ENCODE data around the gene ST3GAL5. TPM values are rescaled to one million over a fixed set of nuclear protein-coding genes. Genes with fewer than 3 reads are reported as not detected.

The ST3GAL5 gene
- total and polyA plus RNA-seq, 2 of the 8 experiments (the other 6 are each of a cell fraction or from before 2014, with no cell fraction given) = 1.9 to 4.5 TPM

DNA sequence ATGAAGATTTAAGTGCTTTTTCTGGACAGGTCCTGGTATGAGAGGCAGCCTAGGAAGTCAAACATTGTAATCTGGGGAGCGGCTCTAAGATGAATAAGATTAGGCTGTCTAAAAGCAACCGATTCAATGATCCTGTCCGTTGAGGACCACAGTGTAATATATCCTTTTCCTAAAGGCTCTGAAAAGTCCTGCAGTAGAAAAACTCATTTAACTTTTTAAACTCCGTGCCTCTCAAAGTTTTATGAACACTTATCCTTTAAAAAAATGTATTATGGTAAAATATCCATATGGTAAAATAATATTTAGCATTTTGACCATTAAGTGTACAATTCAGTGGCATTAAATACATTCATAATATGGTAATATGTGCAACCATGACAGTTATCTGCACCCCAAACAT, 95.2 kb downstream of the ST3GAL5 start:
- no peak for DNase-seq (ENCODE audit: low read depth in 1 of 2, low spot score in 2 of 2)
- H2AFZ ChIP-seq (ENCODE audit: low read length) = no peak overlapping the region
- H3K79me2 ChIP-seq (ENCODE audit: control insufficient read depth in 1 of 2, insufficient read depth in 2 of 2, low read length in 2 of 2) = no peaks in the 10 kb centered on the region
- no peak overlapping the region for H4K5ac ChIP-seq (ENCODE audit: insufficient read length, low read depth, low read length)
- no peak overlapping the region for H4K91ac ChIP-seq (replicated peaks; ENCODE audit: insufficient read length, low read length)
- H3K79me1 ChIP-seq (ENCODE audit: low read depth, low read length) = no peaks in the 10 kb centered on the region
- no peak overlapping the region for H3K56ac ChIP-seq (replicated peaks; ENCODE audit: insufficient read length, low read depth, low read length)
- no peak overlapping the region for H2BK120ac ChIP-seq (replicated peaks; ENCODE audit: low read depth, low read length)
- no peaks in the 10 kb centered on the region for H4K20me1 ChIP-seq (replicated peaks in 1 of 2; ENCODE audit: control insufficient read depth in 1 of 2, insufficient read depth in 2 of 2, low read length in 2 of 2)
- H3K36me3 ChIP-seq (ENCODE audit: control insufficient read depth in 2 of 4, insufficient read depth in 4 of 4, low read length in 3 of 4) = no peaks in the 10 kb centered on the region
- no peak overlapping the region for H3K27ac ChIP-seq (ENCODE audit: low read depth, low read length)
- H3K4me1 ChIP-seq (replicated peaks in 1 of 4; ENCODE audit: control insufficient read depth in 3 of 4, insufficient read depth in 4 of 4, low read length in 3 of 4) = no peaks in the 10 kb centered on the region; a peak in 1 of 7 replicates
- no peak overlapping the region for H3K14ac ChIP-seq (ENCODE audit: insufficient read length)
- no peak overlapping the region for H3K9ac ChIP-seq (replicated peaks in 1 of 4; ENCODE audit: extremely low read depth in 1 of 4, low read depth in 3 of 4, low read length in 3 of 4)
- no peak overlapping the region for H3K4me3 ChIP-seq (ENCODE audit: extremely low read depth in 1 of 4, insufficient read depth in 2 of 4, low read depth in 3 of 4, low read length in 4 of 4)
- TF ChIP-seq ATF3 (IDR thresholded peaks at IDR 0.05; ENCODE audit: insufficient read depth, low read depth, low read length) = no peak
- no peak overlapping the region for H3K4me2 ChIP-seq (ENCODE audit: insufficient read depth in 1 of 2, low read depth in 2 of 2, low read length in 2 of 2)
- H2BK12ac ChIP-seq (ENCODE audit: low read depth, low read length) = no peak overlapping the region
- H2BK5ac ChIP-seq (ENCODE audit: low read depth, low read length) = no peak overlapping the region
- H3K23me2 ChIP-seq (ENCODE audit: low read depth, low read length) = no peaks in the 10 kb centered on the region
- no peak overlapping the region for H3K4ac ChIP-seq (replicated peaks; ENCODE audit: insufficient read length, low read depth, low read length)
- H2AK5ac ChIP-seq (ENCODE audit: low read depth, low read length) = no peak overlapping the region
- CTCF ChIA-PET (ENCODE audit: partially characterized antibody) = interaction anchor here (1.0 to 38.6 kb wide), 4 partner anchors 10 to 49 kb away, joined by 3 to 986 read pairs (median 32); partner anchors contain the start of gene ATOH8
- H2BK15ac ChIP-seq (ENCODE audit: low read length) = no peak overlapping the region
- no peaks in the 10 kb centered on the region for H3K9me3 ChIP-seq (ENCODE audit: insufficient read depth in 2 of 2, low read depth in 1 of 2, low read length in 1 of 2)
- H3K23ac ChIP-seq (ENCODE audit: insufficient read length) = no peak overlapping the region
- no peak overlapping the region for H3K18ac ChIP-seq (ENCODE audit: extremely low read depth, low read length)
- H3K27me3 ChIP-seq (replicated peaks in 1 of 4; ENCODE audit: control insufficient read depth in 3 of 4, extremely low read depth in 1 of 4, insufficient read depth in 3 of 4, low read length in 3 of 4) = no peaks in the 10 kb centered on the region; a peak in 1 of 7 replicates
- 92% methylated on average over 4 of the region's 4 CpGs; no CpG with 5 or more reads in 1 of the 2 experiments for WGBS, 2 experiments (ENCODE audit: extremely low coverage in 1 of 2, insufficient coverage in 1 of 2, insufficient read length in 1 of 2, insufficient replicate concordance in 2 of 2, low coverage in 1 of 2, low lambda C conversion rate in 2 of 2, missing lambda C conversion rate in 1 of 2)
- H2BK20ac ChIP-seq (ENCODE audit: low read length) = no peak overlapping the region
- FAIRE-seq = no peak
- no peak overlapping the region for H4K8ac ChIP-seq (ENCODE audit: extremely low read depth, insufficient read depth, low read length)
- POLR2A ChIA-PET (ENCODE audit: partially characterized antibody) = no interaction called here

All from H1 (cell line).